HUES64 (cell line): ENCODE data around the gene AGAP1.

Experiments
- H3K27ac ChIP-seq: 2 replicates; pipeline ENCODE4 v1.7.0; 2013; ENCODE audit warnings: low read depth, low read length, inconsistent platforms
- H3K27me3 ChIP-seq: 2 replicates; pipeline ENCODE4 v1.6.1; 2013; ENCODE audit warnings: mild to moderate bottlenecking, low read length; ENCODE audit not compliant: insufficient read depth
- H3K36me3 ChIP-seq: 2 replicates; pipeline ENCODE4 v1.6.1; 2013; ENCODE audit warnings: mild to moderate bottlenecking, low read length; ENCODE audit not compliant: insufficient read depth
- H3K4me1 ChIP-seq: 2 replicates; pipeline ENCODE4 v1.6.1; 2013; ENCODE audit warnings: mild to moderate bottlenecking, low read length, moderate library complexity; ENCODE audit not compliant: insufficient read depth
- H3K4me3 ChIP-seq: 2 replicates; pipeline ENCODE4 v1.5.1; 2013; ENCODE audit warnings: mild to moderate bottlenecking, low read length, moderate library complexity
- H3K9ac ChIP-seq: 2 replicates; pipeline ENCODE4 v1.6.1; 2013; ENCODE audit warnings: mild to moderate bottlenecking, low read depth, low read length
- H3K9me3 ChIP-seq: 2 replicates; pipeline ENCODE4 v1.6.1; 2013; ENCODE audit warnings: low read depth, low read length; ENCODE audit not compliant: insufficient read depth
- WGBS: fragments of 150-250, 120-280 bp; methylation state at CpG from one replicate; pipeline ENCODE4 v1.1.7; 2013; ENCODE audit warnings: missing lambda C conversion rate; 5-methylcytosine and 5-hydroxymethylcytosine counted together

AGAP1 gene

DNA sequence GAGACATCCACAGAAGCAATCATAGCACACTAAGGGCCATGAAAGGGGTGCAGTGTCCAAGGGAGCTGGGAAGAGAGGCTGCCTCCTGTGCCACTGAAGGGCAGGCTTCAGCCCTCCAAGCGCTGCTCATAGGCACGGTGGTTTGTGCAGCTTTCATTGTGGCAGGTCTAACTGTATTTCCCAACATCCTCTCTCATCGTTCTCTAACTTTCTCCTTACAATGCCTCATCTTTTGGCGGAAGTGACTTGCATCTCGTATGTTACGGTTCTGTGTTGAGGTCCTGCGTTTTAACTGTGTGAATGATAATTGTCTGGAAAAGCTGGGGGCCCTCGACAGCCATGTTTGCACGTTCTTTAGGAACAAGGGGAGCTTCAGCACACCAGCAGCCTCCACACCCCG is 460.4 kb downstream of the AGAP1 start:
- no peak overlapping the region for H3K27ac ChIP-seq
- H3K27me3 ChIP-seq, result no peaks in the 10 kb centered on the region
- H3K4me3 ChIP-seq, result no peak overlapping the region
- no peaks in the 10 kb centered on the region for H3K9me3 ChIP-seq
- 92% methylated on average over 10 of the region's 10 CpGs for WGBS
- peaks cover 25% of the 10 kb centered on the region for H3K4me1 ChIP-seq
- no peaks in the 10 kb centered on the region for H3K36me3 ChIP-seq
- H3K9ac ChIP-seq, result no peak overlapping the region

DNA sequence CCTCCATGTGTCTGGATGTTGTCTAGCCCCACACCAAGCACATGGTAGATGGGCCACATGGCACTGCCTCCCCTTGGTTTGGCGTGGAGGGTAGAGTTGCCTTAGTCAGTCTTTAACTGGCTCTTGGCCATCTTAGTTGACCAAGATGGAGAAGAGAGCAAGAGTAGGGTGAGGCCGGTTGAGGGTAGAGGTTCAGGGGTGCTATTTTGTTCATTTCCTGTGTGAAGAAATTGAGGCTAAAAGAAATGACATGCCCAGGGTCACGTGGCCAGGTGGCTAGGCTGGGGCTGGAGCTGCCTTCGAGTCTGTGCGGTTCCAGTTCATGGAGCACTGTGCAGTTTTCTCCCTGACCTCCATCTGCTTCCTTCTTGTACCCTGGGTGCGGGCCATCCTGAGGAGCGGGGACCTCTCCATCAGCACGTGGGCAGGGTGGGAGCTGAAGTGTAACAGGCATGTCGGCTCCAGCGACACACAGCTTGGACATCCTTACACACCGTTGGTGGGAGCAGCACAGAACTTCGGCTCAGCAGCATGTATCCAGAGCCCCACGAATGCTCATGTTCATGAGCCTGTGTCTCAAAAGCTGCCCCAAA is 461.1 kb downstream of the AGAP1 start:
- WGBS, result 95% methylated on average over 13 of the region's 13 CpGs
- H3K9ac ChIP-seq, result no peak overlapping the region
- H3K4me3 ChIP-seq, result no peak overlapping the region

DNA sequence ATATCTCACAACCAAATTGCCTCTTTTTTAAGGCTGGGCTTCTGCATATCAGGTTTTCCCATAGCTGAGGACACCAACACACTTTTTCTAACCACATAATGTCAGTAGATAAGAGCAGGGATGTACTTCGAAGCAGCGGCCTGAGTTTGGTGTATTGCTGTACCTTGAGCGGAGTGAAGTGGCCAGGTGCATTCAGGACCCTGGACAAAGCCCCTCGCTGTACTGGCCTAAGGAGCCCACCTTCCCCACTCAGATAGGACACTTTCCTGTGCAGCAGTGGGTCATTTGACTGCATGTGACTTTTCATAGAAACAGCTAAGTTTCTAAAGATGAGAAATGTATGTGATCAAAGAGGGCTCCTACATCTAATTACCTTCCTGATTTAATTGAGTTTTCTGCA is 461.8 kb downstream of the AGAP1 start:
- WGBS, result 95% methylated on average over 4 of the region's 4 CpGs

More for the DNA sequence above, 461.1 kb downstream of the AGAP1 start:
- Histone ChIP-seq H3K36me3 (no peaks in the 10 kb centered on the region), H3K9me3 (no peaks in the 10 kb centered on the region), H3K4me1 (peaks cover 23% of the 10 kb centered on the region), H3K27ac (no peak overlapping the region), H3K27me3 (no peaks in the 10 kb centered on the region)

DNA sequence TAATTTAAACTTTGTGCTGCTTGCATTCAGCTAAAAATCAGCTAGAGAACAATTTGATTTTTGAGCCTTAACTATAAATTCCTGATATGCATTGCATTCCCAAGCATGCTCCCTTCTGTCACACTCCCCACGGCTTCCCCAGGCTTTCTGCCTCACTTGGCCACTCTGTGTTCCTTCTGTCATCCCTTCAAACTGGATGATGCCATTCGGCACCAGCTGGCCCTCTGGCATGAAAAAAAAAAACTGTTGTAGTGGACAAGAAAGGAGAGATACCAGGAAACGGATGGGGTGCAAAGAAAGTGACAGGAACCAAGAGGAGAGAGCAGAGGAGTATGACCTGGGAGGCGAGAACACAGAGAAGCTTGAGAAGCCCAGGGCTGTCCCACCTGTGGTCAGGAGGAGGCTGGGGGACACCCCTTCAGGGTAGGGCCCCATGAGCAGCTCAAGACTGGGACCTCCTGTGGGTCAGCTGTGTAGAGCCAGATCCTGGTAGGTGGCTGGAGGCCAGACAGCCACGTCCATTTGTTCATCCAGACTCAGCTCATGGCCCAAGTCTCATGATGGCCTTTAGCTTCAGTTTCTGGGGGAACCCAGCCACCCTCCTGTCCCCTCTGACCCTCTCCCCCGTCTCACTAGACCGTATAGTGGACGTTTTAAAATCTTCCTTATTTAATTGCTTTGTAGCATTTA is 462.6 kb downstream of the AGAP1 start:
- no peak overlapping the region for H3K9ac ChIP-seq
- 92% methylated on average over 8 of the region's 8 CpGs for WGBS
- no peaks in the 10 kb centered on the region for H3K9me3 ChIP-seq
- H3K4me1 ChIP-seq, result peaks cover 10% of the 10 kb centered on the region
- H3K4me3 ChIP-seq, result no peak overlapping the region
- H3K27me3 ChIP-seq, result no peaks in the 10 kb centered on the region
- no peaks in the 10 kb centered on the region for H3K36me3 ChIP-seq
- H3K27ac ChIP-seq, result no peak overlapping the region

More for the DNA sequence above, 461.8 kb downstream of the AGAP1 start:
- H3K9me3 ChIP-seq, result no peaks in the 10 kb centered on the region
- H3K36me3 ChIP-seq, result no peaks in the 10 kb centered on the region
- peaks cover 16% of the 10 kb centered on the region for H3K4me1 ChIP-seq
- no peak overlapping the region for H3K9ac ChIP-seq
- no peaks in the 10 kb centered on the region for H3K27me3 ChIP-seq
- no peak overlapping the region for H3K27ac ChIP-seq
- no peak overlapping the region for H3K4me3 ChIP-seq

DNA sequence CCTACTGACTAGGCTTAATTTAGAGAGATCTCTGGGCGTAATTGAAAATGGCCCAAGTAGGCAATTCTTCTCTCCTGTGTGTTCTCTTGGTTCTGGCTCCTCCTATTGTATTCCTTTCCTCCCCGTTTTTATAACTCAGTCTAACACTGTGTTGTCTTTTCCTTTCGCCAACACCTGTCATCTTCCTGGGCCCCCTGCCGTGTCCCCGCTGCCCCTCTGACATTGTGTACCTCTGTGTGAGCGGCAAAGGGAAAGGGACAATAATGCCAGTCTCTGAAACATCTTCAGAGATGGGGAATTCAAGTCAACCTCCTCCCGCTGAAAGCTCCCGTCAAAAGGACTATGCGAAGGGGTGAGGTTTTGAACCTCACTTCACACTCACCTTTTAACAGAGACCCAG is 463.4 kb downstream of the AGAP1 start:
- Histone ChIP-seq H3K4me1 (peaks cover 3% of the 10 kb centered on the region; the same call in 1 of the 2 replicates), H3K9ac (no peak overlapping the region), H3K36me3 (no peaks in the 10 kb centered on the region), H3K27ac (no peak overlapping the region), H3K9me3 (no peaks in the 10 kb centered on the region), H3K27me3 (no peaks in the 10 kb centered on the region), H3K4me3 (no peak overlapping the region)
- 90% methylated on average over 9 of the region's 9 CpGs for WGBS

DNA sequence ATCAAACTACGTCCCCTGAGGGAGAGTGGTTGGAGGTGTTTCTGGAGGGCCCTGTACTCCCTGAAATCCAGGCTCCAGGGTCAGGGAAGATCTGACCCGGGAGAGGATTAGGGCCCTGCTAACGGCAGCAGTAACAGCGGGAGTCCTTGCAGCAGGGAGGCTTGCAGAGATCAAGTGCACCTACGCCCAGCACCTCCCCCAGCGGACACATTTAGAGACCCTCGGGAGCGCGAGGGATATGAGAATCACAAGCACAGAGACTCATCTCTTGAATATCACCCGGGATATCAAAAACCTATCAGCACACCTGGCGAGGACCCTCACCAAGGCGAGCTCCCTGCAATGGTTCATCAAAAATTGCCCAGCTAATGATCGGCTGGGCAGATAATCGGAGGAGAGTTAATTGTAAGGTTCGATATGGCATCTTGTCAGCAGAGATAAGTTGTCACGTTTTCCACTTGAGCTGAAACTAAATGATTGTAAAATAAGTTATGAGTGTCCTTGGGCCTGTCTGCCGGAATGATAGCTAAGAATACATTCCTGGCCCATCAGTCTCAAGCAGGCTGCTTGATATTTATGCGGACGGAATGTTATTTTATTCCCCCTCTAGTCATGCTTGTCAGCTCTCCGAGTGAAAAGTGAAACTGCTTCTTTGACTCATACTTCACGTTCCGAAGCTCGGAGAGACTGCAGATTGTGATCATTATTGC is 464.5 kb downstream of the AGAP1 start:
- Histone ChIP-seq H3K36me3 (no peaks in the 10 kb centered on the region), H3K9ac (no peak overlapping the region), H3K4me1 (no peaks in the 10 kb centered on the region), H3K4me3 (no peak overlapping the region), H3K27me3 (no peaks in the 10 kb centered on the region), H3K9me3 (no peaks in the 10 kb centered on the region), H3K27ac (no peak overlapping the region)
- 90% methylated on average over 23 of the region's 23 CpGs for WGBS

DNA sequence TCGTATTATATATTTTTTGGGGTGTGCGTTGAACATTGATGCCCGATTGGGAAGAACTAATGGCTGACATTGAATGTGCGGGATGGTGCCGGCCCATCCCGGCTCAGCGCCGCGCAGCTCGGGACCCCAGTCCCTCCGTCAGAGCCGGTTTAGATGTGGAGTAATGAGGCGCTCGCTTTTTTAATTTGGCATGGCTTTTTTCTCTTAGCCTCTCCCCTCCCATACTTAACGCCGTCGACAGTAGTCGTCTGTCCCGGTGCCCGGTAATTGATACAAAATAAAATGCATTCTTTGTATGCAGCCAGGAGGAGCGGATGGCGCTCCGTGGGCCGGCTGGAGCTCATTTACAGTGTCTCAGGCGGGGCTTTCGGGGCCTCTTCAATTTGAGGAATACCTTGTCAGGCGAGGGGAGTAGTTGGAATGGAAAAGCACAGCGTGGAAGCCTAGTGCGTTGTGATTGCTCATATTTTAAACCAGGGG is 465.1 kb downstream of the AGAP1 start:
- WGBS, result 93% methylated on average over 29 of the region's 29 CpGs

DNA sequence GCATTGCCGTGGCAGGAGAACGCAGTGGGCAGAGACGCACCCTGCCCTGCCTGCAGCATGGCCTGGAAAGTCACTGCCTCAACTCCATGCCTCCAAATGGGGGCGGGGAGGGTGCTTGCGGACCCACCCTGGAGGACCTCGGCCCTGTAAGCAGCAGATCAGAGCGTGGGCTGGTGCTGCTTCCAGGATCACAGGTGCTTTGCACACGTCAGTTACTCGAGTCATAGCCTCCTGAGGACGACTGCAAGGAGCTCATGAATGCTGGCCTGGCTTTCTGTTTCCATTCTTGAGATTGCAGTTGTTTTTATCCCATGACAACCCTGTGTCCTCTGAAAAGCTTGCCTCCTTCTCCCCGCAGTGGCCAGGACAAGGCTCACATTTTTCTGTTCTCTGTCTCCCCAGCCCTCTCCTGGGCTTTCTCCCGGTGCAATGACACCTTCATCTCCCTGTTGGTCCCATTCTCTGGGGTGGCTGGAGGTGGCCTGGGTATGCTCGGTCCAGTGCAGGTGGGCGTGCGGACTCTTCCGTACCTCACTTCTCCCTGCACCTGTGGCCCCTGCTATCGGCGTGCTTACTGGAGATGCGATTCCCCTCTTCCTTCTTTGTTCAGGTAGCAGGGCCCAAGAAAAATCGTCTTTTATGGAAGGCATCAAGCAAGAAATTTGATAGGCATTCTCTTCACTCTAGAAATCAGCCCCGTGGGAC is 466.3 kb downstream of the AGAP1 start:
- Histone ChIP-seq H3K27ac (no peak overlapping the region), H3K9ac (no peak overlapping the region; the same call in 1 of the 2 replicates), H3K36me3 (no peaks in the 10 kb centered on the region), H3K27me3 (no peaks in the 10 kb centered on the region), H3K4me3 (no peak overlapping the region), H3K4me1 (no peaks in the 10 kb centered on the region), H3K9me3 (no peaks in the 10 kb centered on the region)
- 95% methylated on average over 21 of the region's 21 CpGs for WGBS

More for the DNA sequence above, 465.1 kb downstream of the AGAP1 start:
- Histone ChIP-seq H3K9ac (no peak overlapping the region), H3K4me3 (no peak overlapping the region), H3K27ac (no peak overlapping the region), H3K27me3 (no peaks in the 10 kb centered on the region), H3K9me3 (no peaks in the 10 kb centered on the region), H3K36me3 (no peaks in the 10 kb centered on the region), H3K4me1 (no peaks in the 10 kb centered on the region)

DNA sequence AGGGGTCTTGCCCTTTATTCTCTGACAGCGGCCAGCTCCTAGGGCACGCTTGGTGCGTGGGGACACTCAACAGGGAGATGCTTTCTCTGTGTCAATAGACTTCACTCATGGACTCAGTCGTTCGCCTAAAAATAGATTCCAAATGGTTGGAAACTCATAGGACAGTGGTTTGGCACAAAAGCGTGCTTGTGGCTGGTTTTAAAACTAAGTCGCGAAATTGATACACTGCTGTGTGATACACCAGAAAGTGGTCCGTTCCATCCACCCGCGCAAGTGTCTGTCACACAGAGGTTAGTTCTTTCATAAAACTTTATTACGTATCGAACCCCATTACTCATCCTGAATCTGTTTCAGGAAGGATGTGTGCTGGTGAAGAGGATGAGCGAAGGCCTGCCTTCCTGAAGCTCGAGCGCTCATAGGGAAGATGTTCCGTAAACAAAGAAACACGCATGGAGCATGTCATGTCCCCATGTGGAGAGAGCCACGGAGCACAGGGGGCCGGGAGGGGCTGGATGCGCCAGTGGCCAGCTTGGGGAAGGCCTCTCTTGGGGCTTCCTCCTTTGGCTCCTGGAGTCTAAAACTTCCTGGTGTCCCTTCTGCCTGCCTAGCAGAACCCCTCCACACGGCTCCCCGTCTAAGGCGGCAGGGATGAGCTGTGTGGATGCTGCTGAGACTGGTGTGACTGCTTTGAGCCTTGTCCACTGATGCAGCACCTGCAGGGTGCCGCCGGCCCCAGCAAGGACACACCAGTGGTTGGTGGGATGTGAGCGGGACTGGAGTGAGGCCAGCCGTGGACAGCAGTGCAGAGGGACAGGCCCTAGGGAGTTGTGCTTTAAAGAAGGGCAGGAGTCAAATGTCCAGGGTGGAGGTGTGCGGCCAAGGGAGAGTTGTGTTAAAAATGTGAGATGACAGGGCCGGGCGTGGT is 467.1 kb downstream of the AGAP1 start:
- WGBS, result 97% methylated on average over 31 of the region's 31 CpGs

DNA sequence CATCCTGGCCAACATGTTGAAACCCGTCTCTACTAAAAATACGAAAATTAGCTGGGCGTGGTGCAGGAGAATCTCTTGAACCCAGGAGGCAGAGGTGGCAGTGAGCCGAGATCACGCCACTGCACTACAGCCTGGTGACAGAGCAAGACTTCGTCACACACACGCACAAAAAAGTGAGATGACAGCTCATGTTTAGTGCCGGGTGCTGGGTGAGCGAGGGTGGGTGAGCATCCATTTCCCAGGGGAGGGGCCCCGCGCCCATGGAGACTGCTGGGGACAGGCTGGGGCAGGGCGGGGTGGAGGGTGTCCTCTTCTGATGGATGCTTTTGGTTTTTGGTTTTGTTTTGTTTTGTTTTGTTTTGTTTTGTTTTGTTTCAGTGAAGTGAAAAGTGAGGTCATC is 467.9 kb downstream of the AGAP1 start:
- Histone ChIP-seq H3K27ac (no peak overlapping the region), H3K27me3 (no peaks in the 10 kb centered on the region), H3K36me3 (no peaks in the 10 kb centered on the region), H3K9me3 (no peaks in the 10 kb centered on the region), H3K9ac (no peak overlapping the region), H3K4me1 (no peaks in the 10 kb centered on the region), H3K4me3 (no peak overlapping the region)
- 96% methylated on average over 12 of the region's 12 CpGs for WGBS

More for the DNA sequence above, 467.1 kb downstream of the AGAP1 start:
- no peaks in the 10 kb centered on the region for H3K27me3 ChIP-seq
- H3K27ac ChIP-seq, result no peak overlapping the region
- H3K4me3 ChIP-seq, result no peak overlapping the region
- no peaks in the 10 kb centered on the region for H3K4me1 ChIP-seq
- no peaks in the 10 kb centered on the region for H3K9me3 ChIP-seq
- H3K36me3 ChIP-seq, result no peaks in the 10 kb centered on the region
- no peak overlapping the region for H3K9ac ChIP-seq
